ENCODE data around the gene SAMD8. TPM values are rescaled to one million over a fixed set of nuclear protein-coding genes. Genes with fewer than 3 reads are reported as not detected.
"Not testable (repeated sequence)": the region's sequence is repeated elsewhere in the genome, so short reads cannot be mapped to it uniquely, and the experiment has no call there.

SAMD8 gene
- total and polyA plus RNA-seq, 5 donors = 8.8 to 26.7 (median 23.6) TPM

DNA sequence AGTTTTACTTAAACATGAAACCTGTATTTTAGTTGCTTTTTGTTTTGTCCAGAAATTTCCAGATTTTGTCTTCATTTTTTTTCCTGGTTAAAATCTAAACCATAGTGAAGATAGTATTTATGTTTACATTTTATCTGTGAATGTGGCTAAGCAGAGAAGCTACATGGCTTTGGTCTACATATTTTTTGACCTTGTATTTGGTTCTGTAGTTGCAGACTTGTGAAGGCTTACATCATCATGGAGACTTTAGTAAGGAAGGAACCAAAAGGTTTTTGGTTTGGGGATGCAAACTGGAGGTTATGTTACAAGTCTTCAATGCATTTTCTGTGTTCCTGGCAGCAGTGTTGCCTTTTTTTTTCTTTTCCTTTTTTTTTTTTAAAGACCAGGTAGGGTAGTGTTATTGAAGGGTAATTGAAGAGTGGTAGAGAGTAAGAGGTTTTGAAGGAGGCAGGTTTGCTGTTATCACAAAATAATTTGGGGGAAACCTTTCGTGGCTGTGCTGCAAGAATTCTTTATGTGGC, 68.3 kb downstream of the SAMD8 start:
- H3K27ac ChIP-seq (ENCODE audit: low read length) = no peak overlapping the region
- no peaks in the 10 kb centered on the region for H3K4me1 ChIP-seq (ENCODE audit: control insufficient read depth, insufficient read depth, low read length)
- DNase-seq = no peak
- intact Hi-C loops (cut with DNase I) = loop anchor here in 1 of 4 donors (10.0 kb wide), 1 partner anchor 65 kb away; the partner anchor contains the start of gene SAMD8
- H3K4me3 ChIP-seq (ENCODE audit: low read length) = no peak overlapping the region
- H3K27me3 ChIP-seq (ENCODE audit: control insufficient read depth, insufficient read depth) = no peaks in the 10 kb centered on the region
- 90% methylated on average over 1 of the region's 1 CpG for WGBS
- no peaks in the 10 kb centered on the region for H3K9me3 ChIP-seq (ENCODE audit: control insufficient read depth, low read length)
- no peak for ATAC-seq

DNA sequence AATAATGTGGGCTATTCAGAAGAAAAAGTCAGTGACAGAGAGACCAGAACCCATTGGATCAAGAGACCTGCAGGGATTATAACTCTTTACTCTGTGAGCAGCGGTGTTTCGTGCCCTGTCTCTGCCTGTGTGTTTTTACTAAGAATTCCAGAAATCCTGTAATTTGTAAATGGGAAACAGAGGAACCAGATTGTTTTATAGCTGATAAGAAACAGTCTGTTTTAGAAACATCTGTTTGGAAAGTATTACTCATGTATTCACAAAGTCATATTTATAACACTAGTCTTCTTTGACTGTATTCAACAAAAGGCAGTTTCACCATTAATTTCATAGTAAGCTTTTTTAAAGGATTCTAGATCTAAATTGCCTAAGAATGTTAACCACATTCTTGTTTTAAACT, 69.1 kb downstream of the SAMD8 start:
- Histone ChIP-seq H3K9me3 (ENCODE audit: control insufficient read depth, low read length) (no peaks in the 10 kb centered on the region), H3K4me3 (ENCODE audit: low read length) (no peak overlapping the region), H3K4me1 (ENCODE audit: control insufficient read depth, insufficient read depth, low read length) (no peaks in the 10 kb centered on the region), H3K27me3 (ENCODE audit: control insufficient read depth, insufficient read depth) (no peaks in the 10 kb centered on the region), H3K27ac (ENCODE audit: low read length) (no peak overlapping the region)
- 58% methylated on average over 2 of the region's 2 CpGs for WGBS
- ATAC-seq (peak; percentile 28 to 66), DNase-seq (no peak)
- intact Hi-C loops (cut with DNase I) = loop anchor here in 1 of 4 donors (10.0 kb wide), 1 partner anchor 66 kb away; the partner anchor contains the start of gene SAMD8

DNA sequence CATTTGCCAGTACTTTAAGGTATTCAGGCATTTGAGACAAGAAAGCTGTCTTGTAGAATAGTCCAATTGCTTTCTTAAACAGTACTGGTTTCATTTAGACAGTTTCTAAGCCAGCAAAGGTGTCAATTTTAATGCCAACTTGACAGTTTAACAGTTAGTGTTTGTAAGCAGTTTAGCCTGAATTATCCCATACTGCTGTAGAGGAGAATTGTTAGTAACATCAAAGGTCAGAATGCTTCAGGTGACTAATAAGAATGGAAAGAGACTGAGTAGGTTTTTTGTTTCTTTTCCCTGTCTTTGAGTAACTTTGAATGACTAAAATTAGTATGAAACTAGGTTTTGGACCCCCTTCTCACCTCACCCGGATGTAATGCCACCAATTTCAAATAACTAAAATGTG, 69.6 kb downstream of the SAMD8 start:
- Histone ChIP-seq H3K27me3 (ENCODE audit: control insufficient read depth, insufficient read depth) (no peaks in the 10 kb centered on the region), H3K4me3 (ENCODE audit: low read length) (no peak overlapping the region), H3K9me3 (ENCODE audit: control insufficient read depth, low read length) (no peaks in the 10 kb centered on the region), H3K27ac (ENCODE audit: low read length) (no peak overlapping the region), H3K4me1 (ENCODE audit: control insufficient read depth, insufficient read depth, low read length) (no peaks in the 10 kb centered on the region)
- no peak for ATAC-seq
- 88% methylated on average over 1 of the region's 1 CpG for WGBS
- no peak for DNase-seq
- intact Hi-C loops (cut with DNase I) = loop anchor here in 1 of 4 donors (10.0 kb wide), 1 partner anchor 66 kb away; the partner anchor contains the start of gene SAMD8

DNA sequence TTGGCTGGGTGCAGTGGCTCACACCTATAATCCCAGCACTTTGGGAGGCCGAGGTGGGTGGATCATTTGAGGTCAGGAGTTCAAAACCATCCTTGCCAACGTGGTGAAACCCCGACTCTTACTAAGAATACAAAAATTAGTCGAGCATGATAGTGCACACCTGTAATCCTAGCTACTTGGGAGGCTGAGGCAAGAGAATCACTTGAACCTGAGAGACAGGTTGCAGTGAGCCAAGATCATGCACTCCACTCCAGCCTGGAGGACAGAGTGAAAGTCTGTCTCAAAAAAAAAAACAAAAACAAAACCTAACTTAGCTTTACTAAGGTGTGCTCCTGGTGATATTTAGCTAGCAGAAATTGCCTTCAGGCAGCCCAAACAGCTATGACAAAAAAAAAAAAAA, 74.9 kb downstream of the SAMD8 start:
- no peak overlapping the region for H3K4me3 ChIP-seq (ENCODE audit: low read length)
- no peaks in the 10 kb centered on the region for H3K27me3 ChIP-seq (ENCODE audit: control insufficient read depth, insufficient read depth)
- no peak for ATAC-seq
- no peak for DNase-seq
- no peaks in the 10 kb centered on the region for H3K4me1 ChIP-seq (ENCODE audit: control insufficient read depth, insufficient read depth, low read length)
- no peaks in the 10 kb centered on the region for H3K9me3 ChIP-seq (ENCODE audit: control insufficient read depth, low read length)
- H3K27ac ChIP-seq (ENCODE audit: low read length) = no peak overlapping the region
- intact Hi-C loops (cut with DNase I) = loop anchor here in 2 of 4 donors (5.0 to 10.0 kb wide), 2 partner anchors 46 to 72 kb away; partner anchors contain the start of gene SAMD8 (in 1 of the 2)
- 70% methylated on average over 4 of the region's 4 CpGs for WGBS

DNA sequence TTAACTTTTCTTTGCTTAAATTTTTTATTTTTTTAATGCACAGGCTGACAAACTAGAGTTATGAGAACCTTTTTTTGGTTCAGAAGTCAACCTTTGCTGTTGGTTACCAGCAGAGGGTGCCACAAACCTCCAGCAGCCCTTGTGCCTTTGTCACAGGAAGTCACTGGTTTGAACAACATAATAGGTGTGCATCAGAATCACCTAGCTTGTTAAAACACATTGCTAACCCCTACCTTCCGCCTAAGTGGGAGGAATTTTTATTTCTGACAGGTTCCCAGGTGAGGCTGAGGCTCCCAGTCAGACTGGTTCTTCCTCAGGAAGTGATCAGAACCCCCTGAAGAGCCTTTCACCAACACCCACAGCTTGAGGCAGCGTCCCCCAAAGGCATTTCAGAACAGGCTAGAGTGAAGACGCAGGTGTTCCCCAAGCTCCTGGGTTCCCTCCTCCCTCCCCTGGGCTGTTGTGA, 76.5 kb downstream of the SAMD8 start:
- H3K4me3 ChIP-seq (ENCODE audit: low read length) = no peak overlapping the region
- intact Hi-C loops (cut with DNase I) = loop anchor here in 2 of 4 donors (5.0 to 10.0 kb wide), 2 partner anchors 44 to 73 kb away; partner anchors contain the start of gene SAMD8 (in 1 of the 2)
- 81% methylated on average over 3 of the region's 3 CpGs for WGBS
- H3K4me1 ChIP-seq (ENCODE audit: control insufficient read depth, insufficient read depth, low read length) = no peaks in the 10 kb centered on the region
- H3K27ac ChIP-seq (ENCODE audit: low read length) = no peak overlapping the region
- H3K27me3 ChIP-seq (ENCODE audit: control insufficient read depth, insufficient read depth) = no peaks in the 10 kb centered on the region
- DNase-seq (peak in 1 of 3 donors; percentile 38), ATAC-seq (no peak)
- no peaks in the 10 kb centered on the region for H3K9me3 ChIP-seq (ENCODE audit: control insufficient read depth, low read length)

DNA sequence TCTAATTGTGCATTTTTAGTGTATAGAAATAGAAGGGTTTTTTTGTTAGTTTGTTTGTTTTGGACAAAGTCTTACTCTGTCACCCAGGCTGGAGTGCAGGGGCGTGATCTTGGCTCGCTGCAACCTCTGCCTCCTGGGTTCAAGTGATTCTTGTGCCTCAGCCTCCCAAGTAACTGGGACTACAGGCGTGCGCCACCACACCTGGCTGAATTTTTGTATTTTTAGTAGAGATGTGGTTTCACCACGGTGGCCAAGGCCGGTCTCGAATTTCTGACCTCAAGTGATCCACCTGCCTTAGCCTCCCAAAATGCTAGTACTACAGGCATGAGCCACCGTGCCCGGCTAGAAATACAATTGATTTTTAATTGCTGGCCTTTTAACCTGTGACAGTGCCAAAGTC, 77.1 kb downstream of the SAMD8 start:
- not testable (repeated sequence) for H3K4me3 ChIP-seq (ENCODE audit: low read length); ATAC-seq; H3K9me3 ChIP-seq (ENCODE audit: control insufficient read depth, low read length); H3K27ac ChIP-seq (ENCODE audit: low read length); H3K27me3 ChIP-seq (ENCODE audit: control insufficient read depth, insufficient read depth); H3K4me1 ChIP-seq (ENCODE audit: control insufficient read depth, insufficient read depth, low read length); DNase-seq
- WGBS = 97% methylated on average over 9 of the region's 9 CpGs
- intact Hi-C loops (cut with DNase I) = loop anchor here in 2 of 4 donors (5.0 to 10.0 kb wide), 2 partner anchors 44 to 74 kb away; partner anchors contain the start of gene SAMD8 (in 1 of the 2)

DNA sequence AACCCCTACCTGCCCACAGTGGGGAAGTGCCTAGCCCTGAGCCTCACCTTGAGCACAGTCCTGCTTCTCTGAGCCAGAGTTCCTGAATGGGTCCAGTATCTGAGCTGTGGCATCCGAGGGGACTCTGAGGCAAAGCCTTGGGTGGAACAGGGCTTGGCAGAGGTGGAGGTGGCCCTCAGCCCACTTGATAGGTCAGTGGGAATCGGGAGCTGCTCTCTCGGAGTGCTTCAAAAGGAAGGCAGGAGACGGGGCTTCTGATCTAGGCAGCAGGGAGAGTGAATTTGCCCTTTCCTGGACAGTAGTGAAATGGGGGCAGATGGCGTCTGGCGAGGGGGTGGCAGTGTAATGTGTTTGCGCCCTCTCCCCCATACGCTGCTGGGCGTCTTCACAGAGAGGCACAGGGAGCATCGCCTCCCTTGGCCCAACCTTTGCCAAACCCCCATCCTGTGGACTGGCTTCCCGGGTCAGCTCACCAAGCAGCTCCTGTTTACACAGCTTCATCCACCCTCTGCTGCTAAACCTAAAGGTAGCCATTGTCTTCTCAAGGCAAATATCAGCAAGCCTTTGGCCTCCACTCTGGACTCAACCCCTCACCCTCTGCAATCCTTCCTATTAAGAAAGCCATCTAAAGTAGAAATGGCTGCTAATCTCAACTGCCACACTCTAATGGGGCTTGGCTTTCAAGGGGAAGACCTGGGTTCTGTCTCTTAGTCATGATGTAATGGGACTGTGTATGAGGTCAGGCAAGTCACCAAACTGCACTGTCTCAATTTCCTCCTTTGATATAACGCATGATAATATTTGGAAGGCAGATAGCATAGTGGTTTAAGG, 78.0 kb downstream of the SAMD8 start:
- no peak for DNase-seq

DNA sequence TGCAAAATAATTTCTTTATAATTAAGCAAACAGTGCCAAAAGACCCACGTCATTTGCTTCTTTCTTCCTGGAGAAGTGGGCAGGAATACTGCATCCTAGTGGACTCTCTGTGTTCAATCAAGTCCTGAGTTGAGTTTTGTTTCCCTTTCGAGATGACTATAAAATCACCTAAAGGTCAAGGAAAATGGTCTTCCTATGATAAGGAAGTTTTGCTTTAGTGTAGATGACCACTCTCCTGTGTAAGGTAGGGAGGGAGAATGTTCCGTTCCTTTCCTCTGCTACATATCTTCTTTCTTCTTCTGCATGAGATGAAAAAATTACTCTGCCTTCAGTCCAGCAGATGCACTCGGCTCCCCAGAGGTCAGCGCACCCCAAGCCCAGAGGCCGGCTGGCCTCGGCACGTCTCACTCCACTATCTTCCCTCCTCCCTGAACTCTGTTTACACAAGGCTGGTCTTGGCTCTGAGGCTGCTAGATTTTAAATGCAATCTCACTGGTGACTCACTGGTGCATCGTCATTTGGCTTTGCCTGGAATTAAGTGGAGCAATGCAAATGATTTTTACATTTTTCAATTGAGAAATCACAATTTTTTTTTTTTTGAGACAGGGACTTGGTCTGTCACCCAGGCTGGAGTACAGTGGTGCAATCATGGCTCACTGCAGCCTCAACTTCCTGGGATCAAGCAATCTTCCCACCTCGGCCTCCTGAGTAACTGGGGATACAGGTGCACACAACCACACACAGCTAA, 80.5 kb downstream of the SAMD8 start:
- ATAC-seq = peak; percentile 94 to 96
- Histone ChIP-seq H3K27ac (ENCODE audit: low read length) (peak overlapping the region; percentile 42), H3K4me1 (ENCODE audit: control insufficient read depth, insufficient read depth, low read length) (no peaks in the 10 kb centered on the region), H3K27me3 (ENCODE audit: control insufficient read depth, insufficient read depth) (no peaks in the 10 kb centered on the region), H3K9me3 (ENCODE audit: control insufficient read depth, low read length) (no peaks in the 10 kb centered on the region), H3K4me3 (ENCODE audit: low read length) (no peak overlapping the region)
- intact Hi-C loops (cut with DNase I) = no loop called here
- DNase-seq = peak; percentile 76 to 84 (median 82)
- 42% methylated on average over 10 of the region's 10 CpGs for WGBS

More for the DNA sequence above, 78.0 kb downstream of the SAMD8 start:
- intact Hi-C loops (cut with DNase I) = loop anchor here in 2 of 4 donors (5.0 to 10.0 kb wide), 2 partner anchors 43 to 75 kb away; partner anchors contain the start of gene SAMD8 (in 1 of the 2)
- Histone ChIP-seq H3K9me3 (ENCODE audit: control insufficient read depth, low read length) (no peaks in the 10 kb centered on the region), H3K4me1 (ENCODE audit: control insufficient read depth, insufficient read depth, low read length) (no peaks in the 10 kb centered on the region), H3K4me3 (ENCODE audit: low read length) (no peak overlapping the region), H3K27ac (ENCODE audit: low read length) (no peak overlapping the region), H3K27me3 (ENCODE audit: control insufficient read depth, insufficient read depth) (no peaks in the 10 kb centered on the region)
- WGBS = 87% methylated on average over 12 of the region's 12 CpGs
- no peak for ATAC-seq

DNA sequence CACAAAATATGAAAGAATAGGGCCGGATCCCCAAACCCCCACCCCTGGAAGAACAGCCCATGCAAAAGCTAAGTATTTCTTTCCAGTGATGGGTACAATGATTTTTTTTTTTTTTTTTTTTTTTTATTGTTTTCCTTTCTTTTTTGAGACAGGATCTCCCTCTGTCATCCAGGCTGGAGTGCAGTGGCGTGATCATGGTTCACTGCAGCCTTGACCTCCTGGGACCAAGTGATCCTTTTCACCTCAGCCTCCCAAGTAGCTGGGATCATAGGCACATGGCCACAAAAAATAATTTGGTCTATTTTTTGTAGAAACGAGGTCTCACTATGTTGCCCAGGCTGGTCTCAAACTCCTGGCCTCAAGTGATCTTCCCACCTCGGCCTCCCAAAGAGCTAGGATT, 83.2 kb downstream of the SAMD8 start:
- not testable (repeated sequence) for DNase-seq, ATAC-seq

DNA sequence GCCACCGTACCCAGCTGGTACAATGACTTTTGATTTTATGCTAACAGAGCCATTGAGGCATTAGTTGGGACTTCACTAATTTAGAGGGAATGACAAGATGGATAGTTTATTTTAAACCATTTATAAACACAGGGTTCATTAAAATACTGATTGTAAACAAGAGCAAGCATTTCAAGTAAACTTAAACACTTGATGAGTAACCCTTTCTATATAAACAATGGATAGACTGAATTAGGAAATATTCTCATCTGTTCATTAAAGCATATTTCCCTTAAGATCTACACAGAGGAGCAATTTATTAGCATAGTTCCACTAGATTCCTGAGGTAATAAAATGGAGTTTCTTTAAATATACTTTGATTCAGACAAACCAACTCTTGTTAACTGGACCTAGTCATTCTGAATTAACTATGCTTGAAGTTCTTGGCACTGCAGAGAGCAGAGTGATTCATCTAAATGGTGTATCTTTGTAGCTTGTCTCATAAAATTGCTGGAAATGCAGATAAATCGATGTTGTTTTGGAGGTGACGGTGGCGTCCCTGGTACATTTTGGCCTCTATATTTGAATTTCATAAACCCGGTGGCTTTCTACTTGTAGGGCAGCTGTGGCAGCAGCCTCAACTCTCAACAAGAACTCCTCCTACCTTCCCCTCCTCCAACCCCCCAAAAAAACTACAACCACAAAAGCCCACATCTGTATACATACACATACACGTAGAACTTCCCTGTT, 83.7 kb downstream of the SAMD8 start:
- intact Hi-C loops (cut with DNase I) = no loop called here
- no peaks in the 10 kb centered on the region for H3K27me3 ChIP-seq (ENCODE audit: control insufficient read depth, insufficient read depth)
- no peak overlapping the region for H3K4me3 ChIP-seq (ENCODE audit: low read length)
- WGBS = 92% methylated on average over 6 of the region's 6 CpGs
- no peak for ATAC-seq
- H3K27ac ChIP-seq (ENCODE audit: low read length) = no peak overlapping the region
- no peaks in the 10 kb centered on the region for H3K4me1 ChIP-seq (ENCODE audit: control insufficient read depth, insufficient read depth, low read length)
- H3K9me3 ChIP-seq (ENCODE audit: control insufficient read depth, low read length) = no peaks in the 10 kb centered on the region
- no peak for DNase-seq

More for the DNA sequence above, 83.2 kb downstream of the SAMD8 start:
- H3K4me3 ChIP-seq (ENCODE audit: low read length); H3K27me3 ChIP-seq (ENCODE audit: control insufficient read depth, insufficient read depth); intact Hi-C loops (cut with DNase I); H3K9me3 ChIP-seq (ENCODE audit: control insufficient read depth, low read length); H3K27ac ChIP-seq (ENCODE audit: low read length); H3K4me1 ChIP-seq (ENCODE audit: control insufficient read depth, insufficient read depth, low read length): not testable (repeated sequence)
- WGBS = 94% methylated on average over 4 of the region's 4 CpGs
